IMR-90 (cell line): ENCODE measurements around the gene SIGLEC7. TPM values are rescaled to one million over a fixed set of nuclear protein-coding genes. Genes with fewer than 3 reads are reported as not detected.

Experiments
- ATAC-seq: fragments of 200-7000 bp; cut with Tn5 transposase; 2 replicates; pipeline ENCODE4 v1.9.1; 2020; ENCODE audit warnings: low read depth, mild to moderate bottlenecking, moderate library complexity
- BruUV-seq: library from RNA; stranded (reverse); fragments of 400-500 nt; replicated peaks from 2 replicates; lab custom pipeline; 2021; lab: Mats Ljungman, UMichigan
- CTCF ChIA-PET: fragments of 300-600 bp; formaldehyde crosslinking; extraction: SDS; loops from one replicate; lab custom pipeline; 2021; ENCODE audit warnings: antibody characterized with exemption; lab: Yijun Ruan, JAX
- POLR2A ChIA-PET: fragments of 300-600 bp; sonication (Branson Sonifier 250); formaldehyde crosslinking; loops from one replicate; lab custom pipeline; 2022; ENCODE audit warnings: antibody characterized with exemption; ENCODE audit not compliant: unreplicated experiment; lab: Charles Lee
- DNase-seq: peaks from one replicate; pipeline ENCODE4 v3.0.0; 2013
- H2AFZ ChIP-seq: replicated peaks from 2 replicates; pipeline ENCODE3; 2013; ENCODE audit warnings: low read length, mild to moderate bottlenecking; ENCODE audit not compliant: poor library complexity
- H2AK5ac ChIP-seq: 2 replicates; pipeline ENCODE4 v1.6.1; 2013; ENCODE audit warnings: low read depth, low read length, inconsistent platforms
- H2AK9ac ChIP-seq: replicated peaks from 2 replicates; pipeline ENCODE3; 2013; ENCODE audit warnings: mild to moderate bottlenecking, low read depth, low read length, moderate library complexity; ENCODE audit not compliant: poor library complexity
- H2BK120ac ChIP-seq: 2 replicates; pipeline ENCODE4 v1.6.1; 2013; ENCODE audit warnings: low read depth, low read length, inconsistent platforms
- H2BK15ac ChIP-seq: 3 replicates; pipeline ENCODE4 v1.6.1; 2013; ENCODE audit warnings: low read depth, low read length, inconsistent platforms
- H2BK20ac ChIP-seq: 2 replicates; pipeline ENCODE4 v1.6.1; 2013; ENCODE audit warnings: low read depth, mild to moderate bottlenecking, inconsistent platforms, low read length, moderate library complexity
- H2BK5ac ChIP-seq: 2 replicates; pipeline ENCODE4 v1.6.1; 2013; ENCODE audit warnings: mild to moderate bottlenecking, low read depth, low read length, inconsistent platforms; ENCODE audit not compliant: poor library complexity, severe bottlenecking
- H3K14ac ChIP-seq: replicated peaks from 2 replicates; pipeline ENCODE4 v1.6.1; 2013; ENCODE audit warnings: low read depth, low read length, inconsistent platforms
- H3K18ac ChIP-seq: 2 replicates; pipeline ENCODE4 v1.6.1; 2013; ENCODE audit warnings: low read depth, low read length, control low read depth
- H3K23ac ChIP-seq: 2 replicates; pipeline ENCODE4 v1.6.1; 2013; ENCODE audit warnings: low read depth, low read length, inconsistent platforms
- H3K27ac ChIP-seq: 2 replicates; pipeline ENCODE4 v1.5.1; 2013; ENCODE audit warnings: mild to moderate bottlenecking, control low read depth, low read length; ENCODE audit not compliant: insufficient read depth
- H3K27me3 ChIP-seq: 2 replicates; pipeline ENCODE4 v1.6.1; 2013; ENCODE audit warnings: low read length; ENCODE audit not compliant: control insufficient read depth, insufficient read depth
- H3K36me3 ChIP-seq: 2 replicates; pipeline ENCODE4 v1.6.1; 2013; ENCODE audit warnings: low read length, mixed read lengths; ENCODE audit not compliant: control insufficient read depth, insufficient read depth
- H3K4ac ChIP-seq: 2 replicates; pipeline ENCODE4 v1.6.1; 2013; ENCODE audit warnings: low read depth, low read length, inconsistent platforms
- H3K4me1 ChIP-seq: 2 replicates; pipeline ENCODE4 v1.6.1; 2013; ENCODE audit warnings: low read length, mixed read lengths; ENCODE audit not compliant: control insufficient read depth, insufficient read depth
- H3K4me2 ChIP-seq: 2 replicates; pipeline ENCODE4 v1.6.1; 2013; ENCODE audit warnings: low read depth, mild to moderate bottlenecking, control low read depth, low read length, moderate library complexity
- H3K4me3 ChIP-seq: 2 replicates; pipeline ENCODE4 v1.5.1; 2013; ENCODE audit warnings: low read depth, mild to moderate bottlenecking, control low read depth, low read length, moderate library complexity; ENCODE audit not compliant: insufficient read depth
- H3K56ac ChIP-seq: 2 replicates; pipeline ENCODE4 v1.6.1; 2013; ENCODE audit warnings: low read length, inconsistent platforms; ENCODE audit not compliant: insufficient read depth; ENCODE audit errors: extremely low read depth
- H3K79me1 ChIP-seq, 2 experiments: 2 replicates each; pipeline ENCODE4 v1.6.1; 2013; ENCODE audit warnings: low read length in 2 of 2, inconsistent platforms in 1 of 2, low read depth in 1 of 2
- H3K9ac ChIP-seq: 2 replicates; pipeline ENCODE4 v1.6.1; 2013; ENCODE audit warnings: low read depth, low read length, control low read depth
- H3K9me1 ChIP-seq: 2 replicates; pipeline ENCODE4 v1.6.1; 2013; ENCODE audit warnings: low read length, inconsistent platforms; ENCODE audit not compliant: insufficient read depth
- H3K9me3 ChIP-seq: 2 replicates; pipeline ENCODE4 v1.6.1; 2013; ENCODE audit warnings: low read length; ENCODE audit not compliant: control insufficient read depth, insufficient read depth
- H4K20me1 ChIP-seq: 2 replicates; pipeline ENCODE4 v1.6.1; 2013; ENCODE audit warnings: low read length, inconsistent platforms; ENCODE audit not compliant: insufficient read depth
- H4K5ac ChIP-seq: 2 replicates; pipeline ENCODE4 v1.6.1; 2013; ENCODE audit warnings: mild to moderate bottlenecking, low read depth, low read length, control low read depth
- H4K8ac ChIP-seq, 2 experiments: 2 replicates each; pipeline ENCODE4 v1.6.1; 2013; ENCODE audit warnings: low read depth in 2 of 2, low read length in 2 of 2, control low read depth in 1 of 2, inconsistent platforms in 1 of 2
- H4K91ac ChIP-seq: 2 replicates; pipeline ENCODE4 v1.6.1; 2013; ENCODE audit warnings: low read depth, low read length, inconsistent platforms; ENCODE audit not compliant: insufficient read depth
- BHLHE40 ChIP-seq: fragments of 150-350 bp; IDR thresholded peaks from 2 replicates; pipeline ENCODE4 v1.6.1; 2016; ENCODE audit warnings: mild to moderate bottlenecking, low read depth, low read length
- CTCF ChIP-seq: conservative IDR thresholded peaks from 2 replicates; pipeline ENCODE4 v1.5.1; 2012; ENCODE audit warnings: mild to moderate bottlenecking, low read depth, low read length, improper control_type of control experiment
- ELK1 ChIP-seq: fragments of 150-350 bp; IDR thresholded peaks from 2 replicates; pipeline ENCODE4 v1.6.1; 2016; ENCODE audit warnings: low read depth, mild to moderate bottlenecking, low read length, moderate library complexity, borderline replicate concordance
- FOS ChIP-seq: fragments of 150-350 bp; IDR thresholded peaks from 2 replicates; pipeline ENCODE4 v1.6.1; 2016; ENCODE audit warnings: low read depth, low read length
- MXI1 ChIP-seq: IDR thresholded peaks from 2 replicates; pipeline ENCODE4 v1.6.1; 2012; ENCODE audit warnings: low read depth, mild to moderate bottlenecking, low read length, moderate library complexity, borderline replicate concordance
- POLR2A ChIP-seq: IDR thresholded peaks from 2 replicates; pipeline ENCODE4 v1.6.1; 2012; ENCODE audit warnings: mild to moderate bottlenecking, low read depth, low read length
- RFX5 ChIP-seq: IDR thresholded peaks from 2 replicates; pipeline ENCODE4 v1.8.0; 2012; ENCODE audit warnings: low read depth, mild to moderate bottlenecking, low read length, moderate library complexity
- WGBS, 2 experiments: methylation state at CpG; one replicate each; pipeline versions ENCODE4 v1.1.5 to v1.1.7; 2013; ENCODE audit warnings: missing lambda C conversion rate in 2 of 2; ENCODE audit not compliant: insufficient read length in 1 of 2; ENCODE audit errors: extremely low coverage in 2 of 2; 5-methylcytosine and 5-hydroxymethylcytosine counted together
- dilution Hi-C: fragments of 300-500 bp; cut with HindIII; formaldehyde crosslinking; loops from one replicate; pipeline ENCODE4 v1.14.3; 2018; ENCODE audit warnings: low sequenced_read_pairs; ENCODE audit not compliant: unreplicated experiment
- in situ Hi-C: fragments of 300-500 bp; cut with MboI; formaldehyde crosslinking; loops from 3 replicates; pipeline ENCODE4 v1.14.3; 2019; ENCODE audit warnings: low sequenced_read_pairs, inconsistent platforms, mixed read lengths
- intact Hi-C: fragments of 100-400 bp; cut with micrococcal nuclease; formaldehyde crosslinking; loops from 2 replicates; pipeline ENCODE4 v1.10.0; 2022
- polyA plus RNA-seq, 3 experiments: library from polyadenylated mRNA; depleted of rRNA; stranded (reverse); fragments of >200 nt; gene quantifications; 2 replicates each; pipeline ENCODE4 v1.2.3, GENCODE V29; 2012; ENCODE audit warnings: low replicate concordance in 1 of 3
- total RNA-seq: library from RNA; depleted of rRNA; stranded (reverse); fragments of >200 nt; gene quantifications from 2 replicates; pipeline ENCODE4 v1.2.3, GENCODE V29; 2012

Gene SIGLEC7
- total and polyA plus RNA-seq, 2 of the 4 experiments (the other 2 are of a cell fraction), result not detected

DNA sequence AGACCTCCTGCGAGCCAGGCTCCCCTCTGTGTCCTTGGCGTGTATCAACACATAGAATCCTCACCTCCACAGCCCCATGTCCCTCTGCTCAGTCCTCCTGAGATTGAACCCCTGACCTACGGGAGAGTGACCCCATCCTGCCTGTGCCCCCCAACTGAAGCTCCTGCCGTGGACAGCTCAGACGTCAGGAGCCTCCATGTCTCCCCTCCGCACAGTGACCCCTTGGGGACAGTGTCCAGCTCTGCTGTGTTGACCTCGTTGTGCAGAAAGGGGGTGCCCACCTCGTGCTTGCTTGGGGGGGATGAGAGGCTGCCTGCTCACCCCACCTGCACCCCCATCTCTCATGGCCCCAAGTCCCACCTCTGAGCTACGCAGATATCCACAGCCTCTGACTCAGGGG is 17.9 kb upstream of the SIGLEC7 start:
- no peak overlapping the region for H3K14ac ChIP-seq
- H2AK9ac ChIP-seq, result no peak overlapping the region
- no peak overlapping the region for H3K23ac ChIP-seq
- ChIA-PET POLR2A (no interaction called here), CTCF (no interaction called here)
- TF ChIP-seq CTCF (no peak), MXI1 (no peak), FOS (no peak), POLR2A (no peak), ELK1 (no peak), RFX5 (no peak), BHLHE40 (no peak)
- H3K79me1 ChIP-seq, result no peaks in the 10 kb centered on the region
- H2BK5ac ChIP-seq, result no peak overlapping the region
- dilution Hi-C loops, result no loop called here
- H3K36me3 ChIP-seq, result no peaks in the 10 kb centered on the region
- no peak overlapping the region for H3K27ac ChIP-seq
- no peak overlapping the region for H3K4me3 ChIP-seq
- H3K9me3 ChIP-seq, result no peaks in the 10 kb centered on the region
- 0 out of 2 replicates have a peak, but pooled peaks cover 2% of the 10 kb centered on the region for H3K4me1 ChIP-seq
- no peak overlapping the region for H3K56ac ChIP-seq
- ATAC-seq (no peak), DNase-seq (no peak)
- no peak overlapping the region for H2BK20ac ChIP-seq
- no peak overlapping the region for H3K18ac ChIP-seq
- BruUV-seq, result no TSS peak
- H4K20me1 ChIP-seq, result no peaks in the 10 kb centered on the region
- no peak overlapping the region for H4K8ac ChIP-seq
- no peak overlapping the region for H4K5ac ChIP-seq
- intact Hi-C loops, result no loop called here
- no peak overlapping the region for H2BK120ac ChIP-seq
- in situ Hi-C loops, result no loop called here
- H3K9ac ChIP-seq, result no peak overlapping the region
- H2AFZ ChIP-seq, result no peak overlapping the region
- H3K4me2 ChIP-seq, result no peak overlapping the region
- H2AK5ac ChIP-seq, result no peak overlapping the region
- 83% methylated on average over 2 of the region's 9 CpGs; no CpG with 5 or more reads in 1 of the 2 experiments for WGBS, 2 experiments
- no peak overlapping the region for H4K91ac ChIP-seq
- H3K4ac ChIP-seq, result no peak overlapping the region
- H3K27me3 ChIP-seq, result no peaks in the 10 kb centered on the region
- H2BK15ac ChIP-seq, result no peak overlapping the region
- peaks cover 4% of the 10 kb centered on the region; the same call in 1 of the 2 replicates for H3K9me1 ChIP-seq
